Naive B cell (primary cell): ENCODE results near the gene SUN3. TPM values are rescaled to one million over a fixed set of nuclear protein-coding genes. Genes with fewer than 3 reads are reported as not detected.

Source experiments
- ATAC-seq, 2 donors: fragments of 150-1000 bp; cut with Tn5 transposase; 2 replicates each; pipeline ENCODE4 v1.10.0; 2021; ENCODE audit warnings: low read depth in 2 of 2, mild to moderate bottlenecking in 2 of 2, moderate library complexity in 2 of 2
- DNase-seq: peaks from one replicate; pipeline ENCODE4 v3.0.0; 2022
- H3K27ac Mint-ChIP-seq, 6 donors: one replicate each; pipeline ENCODE4 v1.8.0; 2020 to 2022; ENCODE audit warnings: mild to moderate bottlenecking in 6 of 6, mixed read lengths in 6 of 6, moderate library complexity in 5 of 6, inconsistent platforms in 2 of 6
- H3K27me3 Mint-ChIP-seq, 3 donors: one replicate each; pipeline ENCODE4 v1.8.0; 2021 to 2022; ENCODE audit warnings: mixed read lengths in 3 of 3, mild to moderate bottlenecking in 1 of 3
- H3K36me3 Mint-ChIP-seq, 2 donors: one replicate each; pipeline ENCODE4 v1.8.0; 2020 to 2022; ENCODE audit warnings: mixed read lengths in 2 of 2, inconsistent platforms in 1 of 2, mild to moderate bottlenecking in 1 of 2
- H3K4me1 Mint-ChIP-seq, 3 donors: one replicate each; pipeline ENCODE4 v1.8.0; 2020 to 2022; ENCODE audit warnings: mixed read lengths in 3 of 3, inconsistent platforms in 1 of 3, mild to moderate bottlenecking in 1 of 3, moderate library complexity in 1 of 3
- H3K4me3 Mint-ChIP-seq, 8 donors: one replicate each; pipeline ENCODE4 v1.8.0; 2020 to 2022; ENCODE audit warnings: mild to moderate bottlenecking in 8 of 8, mixed read lengths in 8 of 8, moderate library complexity in 8 of 8, inconsistent platforms in 2 of 8
- H3K9me3 Mint-ChIP-seq, 7 donors: one replicate each; pipeline ENCODE4 v1.8.0; 2020 to 2022; ENCODE audit warnings: mixed read lengths in 7 of 7, mild to moderate bottlenecking in 5 of 7, inconsistent platforms in 2 of 7, moderate library complexity in 1 of 7
- polyA plus RNA-seq, 6 donors: library from polyadenylated mRNA; unstranded; fragments of 300-500 nt; fragmentation: Illumina TruSeq; gene quantifications; one replicate each; pipeline ENCODE4 v1.2.3, GENCODE V29; 2021; ENCODE audit warnings: low read depth in 6 of 6

SUN3 gene
- polyA plus RNA-seq, result 1 to 10 TPM in 1 of 6 donors, not detected in 5; 1.0 TPM

GRCh38 chr7:48028938-48029337 is at the start of gene SUN3:
Gene SUN3 (minus strand): TSS chr7:48029107. CDS start chr7:48028938, 169 bp downstream.
- no peak for ATAC-seq
- Mint-ChIP-seq H3K36me3 (no peaks in the 10 kb centered on the region), H3K27me3 (peaks cover 24 to 73% (median 59%) of the 10 kb centered on the region in 3 donors), H3K9me3 (peaks cover 0 to 14% (median 6%) of the 10 kb centered on the region in 7 donors), H3K4me1 (no peaks in the 10 kb centered on the region), H3K4me3 (no peak within 1 kb of the TSS), H3K27ac (no peak within 1 kb of the TSS)
- DNase-seq, result no peak

GRCh38 chr7:48078470-48078869 is 49.6 kb upstream of the SUN3 start:
- DNase-seq, result no peak
- peaks cover 0 to 7% of the 10 kb centered on the region in 2 donors for H3K36me3 Mint-ChIP-seq
- no peak for ATAC-seq
- no peak overlapping the region for H3K4me3 Mint-ChIP-seq
- H3K9me3 Mint-ChIP-seq, result peaks cover 0 to 3% (median 0%) of the 10 kb centered on the region in 7 donors
- H3K27ac Mint-ChIP-seq, result no peak overlapping the region
- no peaks in the 10 kb centered on the region for H3K4me1 Mint-ChIP-seq
- H3K27me3 Mint-ChIP-seq, result peaks cover 17 to 34% (median 31%) of the 10 kb centered on the region in 3 donors

GRCh38 chr7:48077423-48077822 is 48.5 kb upstream of the SUN3 start:
- peaks cover 0 to 7% of the 10 kb centered on the region in 2 donors for H3K36me3 Mint-ChIP-seq
- H3K4me3 Mint-ChIP-seq, result no peak overlapping the region
- H3K27me3 Mint-ChIP-seq, result peaks cover 17 to 34% (median 28%) of the 10 kb centered on the region in 3 donors
- H3K9me3 Mint-ChIP-seq, result peaks cover 0 to 3% (median 0%) of the 10 kb centered on the region in 7 donors
- ATAC-seq (no peak), DNase-seq (no peak)
- no peaks in the 10 kb centered on the region for H3K4me1 Mint-ChIP-seq
- H3K27ac Mint-ChIP-seq, result no peak overlapping the region

- H3K36me3 Mint-ChIP-seq, result peaks cover 0 to 7% of the 10 kb centered on the region in 2 donors
- no peak overlapping the region for H3K27ac Mint-ChIP-seq
- H3K4me3 Mint-ChIP-seq, result no peak overlapping the region
- H3K4me1 Mint-ChIP-seq, result no peaks in the 10 kb centered on the region
- DNase-seq, result no peak
- ATAC-seq, result no peak
- H3K27me3 Mint-ChIP-seq, result peaks cover 13 to 30% (median 19%) of the 10 kb centered on the region in 3 donors
- H3K9me3 Mint-ChIP-seq, result peaks cover 0 to 8% (median 2%) of the 10 kb centered on the region in 7 donors
These were observed 45.3 kb upstream of the SUN3 start for GRCh38 chr7:48074204-48074654.

- no peaks in the 10 kb centered on the region for H3K4me1 Mint-ChIP-seq
- DNase-seq (no peak), ATAC-seq (no peak)
- H3K27ac Mint-ChIP-seq, result no peak overlapping the region
- H3K36me3 Mint-ChIP-seq, result peaks cover 0 to 10% of the 10 kb centered on the region in 2 donors
- H3K4me3 Mint-ChIP-seq, result no peak overlapping the region
- peaks cover 0 to 15% (median 8%) of the 10 kb centered on the region in 7 donors for H3K9me3 Mint-ChIP-seq
- peaks cover 17 to 35% (median 31%) of the 10 kb centered on the region in 3 donors for H3K27me3 Mint-ChIP-seq
These were observed 38.6 kb upstream of the SUN3 start for GRCh38 chr7:48067475-48067874.

GRCh38 chr7:48063985-48064384 is 35.1 kb upstream of the SUN3 start:
- peaks cover 0 to 10% of the 10 kb centered on the region in 2 donors for H3K36me3 Mint-ChIP-seq
- ATAC-seq (no peak), DNase-seq (no peak)
- H3K4me3 Mint-ChIP-seq, result no peak overlapping the region
- peaks cover 0 to 15% (median 5%) of the 10 kb centered on the region in 7 donors for H3K9me3 Mint-ChIP-seq
- peaks cover 25 to 44% (median 39%) of the 10 kb centered on the region in 3 donors for H3K27me3 Mint-ChIP-seq
- no peaks in the 10 kb centered on the region for H3K4me1 Mint-ChIP-seq
- H3K27ac Mint-ChIP-seq, result no peak overlapping the region

GRCh38 chr7:48059706-48060105 is 30.8 kb upstream of the SUN3 start:
- H3K36me3 Mint-ChIP-seq, result peaks cover 8 to 20% of the 10 kb centered on the region in 2 donors
- no peak for ATAC-seq
- no peaks in the 10 kb centered on the region for H3K4me1 Mint-ChIP-seq
- H3K27ac Mint-ChIP-seq, result no peak overlapping the region
- no peak overlapping the region for H3K4me3 Mint-ChIP-seq
- H3K27me3 Mint-ChIP-seq, result peaks cover 14 to 54% (median 29%) of the 10 kb centered on the region in 3 donors
- no peak for DNase-seq
- H3K9me3 Mint-ChIP-seq, result peaks cover 0 to 36% (median 18%) of the 10 kb centered on the region in 7 donors

- ATAC-seq (no peak), DNase-seq (no peak)
- Mint-ChIP-seq H3K27ac (no peak overlapping the region), H3K4me1 (no peaks in the 10 kb centered on the region), H3K4me3 (no peak overlapping the region), H3K36me3 (peaks cover 8 to 19% of the 10 kb centered on the region in 2 donors), H3K9me3 (peaks cover 0 to 31% (median 18%) of the 10 kb centered on the region in 7 donors), H3K27me3 (peaks cover 14 to 47% (median 25%) of the 10 kb centered on the region in 3 donors)
These were observed 30.1 kb upstream of the SUN3 start for GRCh38 chr7:48058990-48059389.

GRCh38 chr7:48053736-48054135 is 24.8 kb upstream of the SUN3 start:
- Mint-ChIP-seq H3K4me1 (no peaks in the 10 kb centered on the region), H3K9me3 (peaks cover 0 to 21% (median 13%) of the 10 kb centered on the region in 7 donors), H3K4me3 (no peak overlapping the region), H3K36me3 (peaks cover 8 to 10% of the 10 kb centered on the region in 2 donors), H3K27ac (no peak overlapping the region), H3K27me3 (peaks cover 0 to 34% (median 24%) of the 10 kb centered on the region in 3 donors)
- DNase-seq (no peak), ATAC-seq (no peak)

GRCh38 chr7:48052748-48053147 is 23.8 kb upstream of the SUN3 start:
- DNase-seq (no peak), ATAC-seq (peak in 1 of 2 donors; percentile 35)
- no peak overlapping the region for H3K27ac Mint-ChIP-seq
- peaks cover 8 to 10% of the 10 kb centered on the region in 2 donors for H3K36me3 Mint-ChIP-seq
- H3K27me3 Mint-ChIP-seq, result peaks cover 0 to 28% (median 26%) of the 10 kb centered on the region in 3 donors
- H3K4me3 Mint-ChIP-seq, result no peak overlapping the region
- H3K4me1 Mint-ChIP-seq, result no peaks in the 10 kb centered on the region
- H3K9me3 Mint-ChIP-seq, result peaks cover 0 to 12% (median 10%) of the 10 kb centered on the region in 7 donors

- Mint-ChIP-seq H3K4me1 (no peaks in the 10 kb centered on the region), H3K36me3 (no peaks in the 10 kb centered on the region), H3K4me3 (no peak overlapping the region), H3K27ac (peak overlapping the region in 1 of 6 donors; percentile 29), H3K9me3 (peaks cover 0 to 2% (median 0%) of the 10 kb centered on the region in 7 donors), H3K27me3 (peaks cover 0 to 33% (median 33%) of the 10 kb centered on the region in 3 donors)
- ATAC-seq (no peak), DNase-seq (no peak)
These were observed 20.9 kb upstream of the SUN3 start for GRCh38 chr7:48049850-48050249.

GRCh38 chr7:48048113-48048512 is 19.2 kb upstream of the SUN3 start:
- no peak for DNase-seq
- H3K36me3 Mint-ChIP-seq, result no peaks in the 10 kb centered on the region
- H3K4me1 Mint-ChIP-seq, result no peaks in the 10 kb centered on the region
- ATAC-seq, result no peak
- H3K4me3 Mint-ChIP-seq, result no peak overlapping the region
- H3K27ac Mint-ChIP-seq, result no peak overlapping the region
- peaks cover 0 to 34% (median 33%) of the 10 kb centered on the region in 3 donors for H3K27me3 Mint-ChIP-seq
- H3K9me3 Mint-ChIP-seq, result no peaks in the 10 kb centered on the region

- Mint-ChIP-seq H3K9me3 (no peaks in the 10 kb centered on the region), H3K4me3 (no peak overlapping the region), H3K36me3 (no peaks in the 10 kb centered on the region), H3K27me3 (peaks cover 0 to 25% (median 25%) of the 10 kb centered on the region in 3 donors), H3K27ac (peak overlapping the region in 1 of 6 donors; percentile 48), H3K4me1 (no peaks in the 10 kb centered on the region)
- ATAC-seq (no peak), DNase-seq (no peak)
These were observed 17.6 kb upstream of the SUN3 start for GRCh38 chr7:48046458-48046857.

GRCh38 chr7:48045195-48045765 is 16.4 kb upstream of the SUN3 start:
- Mint-ChIP-seq H3K27me3 (peaks cover 0 to 29% (median 24%) of the 10 kb centered on the region in 3 donors), H3K4me1 (no peaks in the 10 kb centered on the region), H3K9me3 (no peaks in the 10 kb centered on the region), H3K4me3 (peak overlapping the region in 1 of 8 donors; percentile 49), H3K27ac (peak overlapping the region in 2 of 6 donors; percentile 8 to 27), H3K36me3 (no peaks in the 10 kb centered on the region)
- ATAC-seq (no peak), DNase-seq (no peak)
